ENCODE results near the gene RHPN2.
"Not testable (repeated sequence)": the region's sequence is repeated elsewhere in the genome, so short reads cannot be mapped to it uniquely, and the experiment has no call there.

The RHPN2 gene

DNA sequence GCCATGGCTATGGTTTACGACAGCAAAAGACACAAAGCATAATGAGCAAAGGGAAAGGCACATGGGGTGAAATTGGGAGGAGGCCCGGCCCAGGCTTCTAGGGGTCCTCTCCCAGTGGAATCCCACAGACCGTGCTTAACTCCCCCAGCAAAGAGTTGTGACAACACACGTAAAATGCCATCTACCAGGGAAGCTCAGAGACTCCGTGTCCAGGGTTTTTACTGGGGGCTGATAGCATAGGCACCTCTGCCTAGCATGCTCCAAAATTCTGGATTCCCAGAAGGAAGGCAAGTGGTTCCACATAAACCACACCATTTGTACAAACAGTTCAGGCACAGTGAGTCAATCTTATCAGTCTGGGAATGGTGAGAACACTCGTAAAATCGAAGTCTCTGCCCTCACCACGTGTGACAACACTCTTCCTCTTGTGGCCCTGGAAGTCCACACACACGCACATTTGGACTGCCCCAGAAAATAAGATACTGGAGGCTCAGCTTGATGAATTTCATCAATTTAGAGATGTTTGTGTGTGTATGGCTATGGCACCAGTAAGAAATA lies 34.9 kb downstream of the RHPN2 start:
- no peak for DNase-seq (ENCODE audit: low read depth in 2 of 2)

DNA sequence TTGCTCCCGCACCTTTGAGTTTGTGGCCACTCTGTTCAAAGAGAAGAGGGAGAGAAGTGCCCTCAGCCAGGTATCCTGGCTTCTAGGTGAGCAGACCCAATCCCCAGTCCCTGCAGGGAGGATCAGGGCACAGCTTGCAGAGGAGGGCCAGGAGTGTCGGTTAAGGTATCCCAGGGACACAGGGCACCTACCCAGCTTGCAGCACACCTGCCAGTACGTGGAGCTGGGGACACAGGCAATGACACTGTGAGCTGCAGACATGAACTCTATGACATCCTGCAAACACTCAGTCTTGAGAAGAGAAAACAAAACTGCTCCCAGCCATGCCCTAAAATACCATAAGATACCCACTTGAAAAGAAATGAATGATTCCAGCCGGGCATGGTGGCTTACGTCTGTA lies 38.1 kb downstream of the RHPN2 start:
- not testable (repeated sequence) for DNase-seq (ENCODE audit: low read depth in 2 of 2)

DNA sequence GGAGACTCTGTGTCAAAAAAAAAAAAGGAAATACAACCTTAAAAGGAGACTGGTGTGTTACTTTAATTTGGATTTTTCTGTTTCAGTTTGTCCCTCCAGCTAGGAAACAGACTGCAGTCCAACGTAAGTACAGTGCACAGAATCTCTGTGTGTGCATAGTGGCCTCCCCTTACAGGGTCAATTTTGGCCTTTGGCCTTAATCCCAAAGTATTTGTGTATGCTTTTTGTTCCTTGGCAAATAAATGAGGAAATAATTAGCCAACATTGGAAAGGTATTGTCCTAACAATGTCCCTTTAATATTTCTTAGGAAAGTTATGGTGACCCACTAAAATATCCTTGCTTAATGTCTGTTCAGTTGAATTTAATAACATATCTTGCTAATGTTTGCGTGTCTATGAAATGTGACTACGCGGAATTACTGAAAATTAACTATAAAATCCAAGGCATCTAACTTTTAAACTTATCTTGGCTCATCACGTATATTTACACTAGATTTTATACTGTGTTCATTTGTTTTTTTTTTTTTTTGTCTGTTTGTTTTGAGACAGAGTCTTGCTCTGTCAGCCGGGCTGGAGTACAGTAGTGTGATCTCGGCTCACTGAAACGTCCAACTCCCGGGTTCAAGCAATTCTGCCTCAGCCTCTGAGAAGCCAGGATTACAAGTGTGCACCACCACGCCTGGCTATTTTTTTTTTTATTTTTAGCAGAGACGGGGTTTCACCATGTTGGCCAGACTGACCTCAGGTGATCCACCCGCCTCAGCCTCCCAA lies 39.0 kb downstream of the RHPN2 start:
- DNase-seq (ENCODE audit: low read depth in 2 of 2) = not testable (repeated sequence)

DNA sequence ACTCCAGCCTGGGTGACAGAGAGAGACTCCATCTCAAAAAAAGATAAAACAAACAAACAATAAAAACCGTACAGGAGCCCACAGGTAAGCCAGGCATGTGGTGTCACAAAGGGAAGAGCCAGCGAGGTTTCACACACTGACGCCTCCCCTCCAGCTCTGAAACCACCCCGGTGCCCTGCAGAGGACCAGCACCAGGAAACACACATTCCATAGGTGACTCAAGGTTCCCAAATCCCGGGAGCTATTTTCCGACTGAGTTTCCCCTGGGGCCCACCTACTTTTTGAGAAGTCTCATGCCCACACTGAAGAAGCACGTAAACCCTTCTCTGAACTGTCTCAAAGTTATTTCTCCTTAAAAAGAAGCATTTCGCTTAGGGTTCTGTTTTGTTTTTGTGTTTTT lies 40.3 kb downstream of the RHPN2 start:
- DNase-seq (ENCODE audit: low read depth in 2 of 2) = no peak

DNA sequence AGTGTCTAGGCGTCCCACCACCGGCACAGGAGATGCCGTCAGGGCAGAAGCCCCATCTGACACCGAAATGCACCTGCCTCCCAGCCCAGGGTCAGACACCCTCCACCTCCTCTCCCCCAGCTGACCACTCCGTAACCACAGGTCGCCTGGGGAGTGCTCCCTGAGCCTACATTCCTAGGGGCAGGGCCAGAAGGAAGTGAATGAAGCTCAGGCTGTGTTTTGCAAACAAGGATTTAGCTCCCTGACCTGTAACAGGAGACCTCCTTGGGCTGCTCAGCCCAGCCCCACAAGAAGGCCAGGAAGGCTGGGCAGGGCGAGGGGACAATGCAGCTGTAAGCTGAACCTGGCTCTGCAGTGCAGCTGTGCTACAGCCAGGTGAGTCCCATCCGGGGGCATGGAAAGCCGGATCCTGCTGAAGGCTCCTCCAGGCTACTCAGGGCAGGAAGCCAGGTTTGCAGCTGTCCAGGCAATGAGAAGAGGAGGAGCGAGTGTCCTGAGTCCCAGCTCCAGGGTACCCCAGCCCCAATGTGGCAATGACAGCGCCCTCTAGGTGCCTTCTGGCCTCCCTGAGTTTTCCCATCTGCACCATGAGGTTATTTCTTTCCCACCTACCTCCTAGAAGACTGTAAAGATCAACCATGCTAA lies 42.1 kb downstream of the RHPN2 start:
- no peak for DNase-seq (ENCODE audit: low read depth in 2 of 2)

DNA sequence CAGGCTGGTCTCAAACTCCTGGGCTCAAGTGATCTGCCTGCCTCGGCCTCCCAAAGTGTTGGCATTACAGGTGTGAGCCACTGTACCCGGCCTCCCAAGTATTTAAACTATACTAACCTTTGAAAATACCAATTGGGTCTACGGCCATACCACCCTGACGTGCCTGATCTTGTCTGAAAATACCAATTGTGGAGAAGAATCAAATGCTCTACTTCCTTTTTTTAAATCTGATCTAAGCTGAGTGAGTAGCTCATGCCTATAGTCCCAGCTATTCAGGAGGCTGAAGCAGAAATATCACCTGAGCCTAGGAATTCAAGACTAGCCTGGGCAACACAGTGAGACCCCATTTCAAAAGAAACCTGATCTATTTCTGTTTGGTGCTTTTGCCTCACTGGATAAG lies 53.8 kb downstream of the RHPN2 start:
- not testable (repeated sequence) for DNase-seq (ENCODE audit: low read depth in 2 of 2)

DNA sequence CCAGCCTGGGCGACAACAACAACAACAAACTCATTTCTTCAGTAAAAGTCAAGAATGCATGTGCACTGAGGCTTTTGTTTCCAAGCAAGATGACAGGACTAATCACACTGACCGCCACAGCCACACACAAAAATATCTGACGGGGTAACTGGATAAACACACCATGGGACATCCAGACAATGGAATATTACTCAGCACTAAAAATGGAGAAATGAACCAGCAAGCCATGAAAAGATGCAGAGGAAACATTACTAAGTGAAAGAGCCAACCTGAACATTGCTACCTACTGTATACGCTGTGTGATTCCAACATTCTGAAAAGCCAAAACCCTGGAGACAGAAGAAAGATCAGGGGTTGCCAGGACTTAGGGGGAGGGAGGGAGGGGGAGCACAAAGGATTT lies 56.0 kb downstream of the RHPN2 start:
- DNase-seq (ENCODE audit: low read depth in 2 of 2) = no peak

DNA sequence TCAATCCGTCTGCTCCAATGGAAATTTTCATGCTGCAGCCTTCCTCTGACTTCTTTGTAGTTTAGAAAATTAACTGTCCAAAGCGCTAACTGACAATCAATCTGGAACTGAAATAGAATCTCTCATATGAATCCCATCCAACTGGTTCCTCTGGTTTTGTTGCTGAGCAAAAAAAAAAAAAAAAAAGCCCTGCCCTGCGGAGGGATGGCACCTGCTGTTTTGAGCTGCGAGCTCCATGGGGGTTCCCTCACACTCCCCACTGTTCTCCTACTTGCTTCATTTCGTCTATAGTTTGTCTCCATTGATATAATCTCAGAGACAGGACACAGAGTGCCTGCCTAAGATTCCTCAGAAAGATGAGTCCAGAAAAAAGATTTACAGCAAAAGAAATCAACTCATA lies 59.2 kb downstream of the RHPN2 start:
- DNase-seq (ENCODE audit: low read depth in 2 of 2) = no peak

DNA sequence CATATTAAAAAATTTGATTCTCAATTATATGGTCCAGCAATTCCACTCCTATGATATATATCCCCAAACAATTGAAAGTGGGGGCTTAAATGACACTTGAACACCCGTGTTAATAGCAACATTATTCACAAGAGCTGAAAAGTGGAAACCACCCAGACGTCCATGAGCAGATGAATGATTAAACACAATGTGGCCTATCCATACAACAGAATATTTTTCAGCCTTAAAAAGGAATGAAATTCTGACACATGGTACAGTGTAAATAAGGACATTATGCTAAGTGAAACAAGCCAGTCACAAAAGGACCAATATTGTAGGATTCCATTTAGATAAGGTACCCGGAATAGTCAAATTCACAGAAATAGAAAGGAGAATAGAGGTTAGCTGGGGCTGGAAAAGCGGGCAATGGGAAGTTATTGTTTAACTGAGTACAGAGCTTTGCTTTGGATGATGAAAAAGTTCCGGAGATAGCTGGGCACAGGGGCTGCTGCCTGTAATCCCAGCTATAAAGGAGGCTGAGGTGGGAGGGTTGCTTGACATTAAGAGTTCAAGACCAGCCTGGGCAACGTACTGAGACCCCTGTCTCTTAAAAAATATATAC lies 61.2 kb downstream of the RHPN2 start:
- not testable (repeated sequence) for DNase-seq (ENCODE audit: low read depth in 2 of 2)

DNA sequence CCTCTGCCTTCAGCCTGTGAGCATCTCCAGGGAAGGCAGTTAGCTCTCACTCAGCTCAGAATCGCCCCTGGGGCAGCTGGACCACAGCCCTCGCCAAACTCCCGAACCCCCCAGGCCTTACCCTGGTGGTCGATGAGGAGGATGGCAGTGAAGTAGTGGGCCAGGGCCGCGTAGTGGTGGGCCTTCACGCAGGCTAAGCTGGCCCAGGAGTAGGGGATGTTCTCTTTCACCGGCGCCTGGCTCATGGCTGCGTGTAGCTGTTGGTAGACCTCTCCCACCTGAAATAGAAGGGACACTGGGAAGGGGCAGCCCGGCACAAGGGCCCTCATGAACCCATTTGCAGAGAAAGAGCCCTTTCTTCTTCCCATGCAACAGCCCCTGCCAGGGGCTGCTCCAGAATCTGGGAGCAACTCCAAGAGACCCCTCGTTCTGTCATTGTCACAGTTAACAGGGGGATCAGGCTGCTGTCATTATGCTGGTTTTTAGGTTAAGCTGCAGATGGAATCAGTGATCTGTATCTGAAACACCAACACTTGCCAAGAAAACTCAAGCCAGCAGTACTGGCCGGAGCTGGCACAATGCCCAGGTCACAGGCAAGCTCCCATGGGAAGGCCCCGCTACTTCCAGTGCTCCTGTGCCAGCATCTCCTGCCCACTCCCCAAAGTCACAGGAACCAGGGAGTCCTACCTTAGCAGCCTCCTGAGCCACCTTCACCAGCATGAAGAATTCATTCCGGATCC lies 62.4 kb downstream of the RHPN2 start:
- not testable (repeated sequence) for DNase-seq (ENCODE audit: low read depth in 2 of 2)

DNA sequence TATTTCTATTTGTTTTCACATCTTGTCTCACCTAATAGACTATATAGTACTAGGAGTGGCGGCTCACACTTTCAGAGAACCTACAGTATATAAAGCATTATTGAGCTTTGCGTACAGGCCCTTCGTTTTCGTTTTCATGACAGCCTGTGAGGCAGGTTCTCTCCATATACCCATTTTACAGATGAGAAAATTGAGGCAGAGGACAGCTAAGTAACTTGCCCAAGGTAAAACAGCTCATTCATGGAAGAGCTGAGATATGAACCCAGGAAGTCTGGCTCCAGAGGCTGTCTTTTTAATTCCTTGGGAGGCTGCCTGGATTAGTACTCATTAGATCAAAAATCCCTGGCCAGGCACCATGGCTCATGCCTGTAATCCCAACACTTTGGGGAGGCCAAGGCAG lies 63.8 kb downstream of the RHPN2 start:
- DNase-seq (ENCODE audit: low read depth in 2 of 2) = no peak

DNA sequence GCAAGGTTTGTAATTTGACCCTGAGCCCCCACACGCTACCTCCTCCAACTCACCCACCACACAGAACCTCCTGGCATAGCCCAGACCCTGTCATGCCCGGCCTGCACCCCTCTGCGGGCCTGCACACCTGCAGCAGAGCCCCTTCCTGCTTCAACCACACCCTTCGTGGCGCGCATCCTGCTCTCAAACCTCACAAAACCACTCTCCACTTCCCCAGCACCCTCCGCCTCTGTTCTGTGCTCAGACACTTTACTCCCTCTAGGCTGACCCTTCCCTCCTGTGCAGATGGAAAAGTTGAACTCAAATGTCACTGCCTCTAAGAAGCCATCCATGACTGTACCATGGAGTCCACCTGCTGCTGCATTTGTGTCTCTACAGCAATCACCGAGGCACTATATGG lies 64.2 kb downstream of the RHPN2 start:
- no peak for DNase-seq (ENCODE audit: low read depth in 2 of 2)

DNA sequence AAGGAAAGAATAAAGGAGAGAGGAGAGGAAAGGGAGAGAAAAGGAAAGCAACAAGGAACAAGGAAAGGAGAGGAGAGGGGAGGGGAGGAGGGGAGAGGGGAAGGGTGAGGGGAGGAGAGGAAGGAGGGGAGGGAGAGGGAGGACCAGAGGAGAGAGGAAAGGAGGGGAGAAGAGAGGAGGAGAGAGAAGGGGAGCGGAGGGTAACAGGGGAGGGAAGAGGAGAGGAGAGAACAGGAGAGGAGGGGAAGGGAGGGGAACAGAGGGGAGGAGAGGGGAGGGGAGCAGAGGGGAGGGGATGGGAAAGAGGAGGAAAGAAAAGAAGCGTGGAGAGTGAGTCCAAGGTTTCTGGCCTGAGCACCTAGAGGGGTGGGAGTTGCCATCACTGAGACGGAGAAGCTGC lies 66.0 kb downstream of the RHPN2 start:
- DNase-seq (ENCODE audit: low read depth in 2 of 2) = no peak

DNA sequence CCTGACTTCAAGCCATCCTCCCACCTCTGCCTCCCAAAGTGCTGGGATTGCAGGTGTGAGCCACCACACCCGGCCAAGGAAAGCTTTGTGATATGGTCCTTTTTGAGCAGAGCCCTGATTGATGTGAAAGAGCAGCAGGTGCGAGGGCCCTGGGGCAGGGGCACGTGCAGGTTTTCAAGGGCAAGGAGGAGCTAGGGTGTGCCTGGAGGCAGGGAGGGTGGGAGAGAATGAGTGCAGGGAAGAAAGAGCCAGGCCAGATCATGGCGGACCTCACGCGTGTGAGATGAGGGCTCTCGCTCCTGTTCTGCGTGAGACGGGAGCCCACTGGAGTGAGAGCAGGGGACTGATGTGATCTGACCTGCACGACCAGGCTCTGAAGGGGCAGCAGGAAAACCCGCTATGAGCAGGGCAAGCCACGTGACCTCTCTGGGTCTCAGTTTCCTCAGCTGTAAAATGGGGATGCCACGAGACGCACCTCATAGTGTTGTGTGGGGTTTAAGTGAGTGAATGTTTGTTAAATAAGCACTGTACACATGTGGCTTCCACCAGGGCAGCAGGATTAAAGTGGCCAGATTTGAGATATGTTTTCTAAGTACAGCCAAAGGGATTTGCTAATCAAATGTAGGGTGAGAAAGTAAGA lies 66.9 kb downstream of the RHPN2 start:
- DNase-seq (ENCODE audit: low read depth in 2 of 2) = no peak

DNA sequence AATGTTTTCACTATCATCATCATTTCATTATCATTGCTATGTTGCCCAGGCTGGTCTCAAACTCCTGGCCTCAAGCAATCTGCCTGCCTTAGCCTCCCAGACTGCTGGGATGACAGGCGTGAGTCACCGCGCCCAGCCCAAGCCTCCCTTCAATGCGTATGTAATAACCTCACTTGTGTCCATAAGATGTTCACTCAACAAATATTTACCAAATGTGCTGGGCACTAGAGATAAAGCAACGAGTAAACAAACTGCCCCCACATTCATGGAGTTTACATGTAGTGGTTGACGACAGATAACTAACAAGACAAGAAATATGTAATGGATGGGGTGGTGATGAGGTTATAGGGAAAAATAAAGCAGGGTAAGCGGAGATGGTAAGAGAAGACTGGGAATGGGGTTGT lies 67.6 kb downstream of the RHPN2 start:
- DNase-seq (ENCODE audit: low read depth in 2 of 2) = not testable (repeated sequence)

DNA sequence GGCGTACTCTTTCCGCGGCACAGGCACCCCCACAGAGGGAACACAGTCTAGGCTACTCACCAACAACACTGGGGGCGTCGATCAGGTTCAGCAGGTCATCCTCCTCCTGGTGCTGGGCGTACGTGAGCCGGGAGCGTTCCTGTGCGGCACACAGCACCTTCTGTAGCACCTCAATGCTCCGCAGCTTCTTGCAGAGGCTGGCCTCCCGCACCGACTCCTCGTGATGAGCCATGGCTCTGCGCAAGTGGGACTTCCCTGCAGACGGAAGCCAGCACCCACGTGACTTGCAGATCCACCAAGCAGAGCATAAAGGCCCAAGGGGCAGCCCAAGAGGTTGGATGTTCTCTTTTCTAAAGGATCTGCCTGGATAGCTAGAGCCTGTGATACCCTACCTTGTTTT lies 68.7 kb downstream of the RHPN2 start:
- DNase-seq (ENCODE audit: low read depth in 2 of 2) = not testable (repeated sequence)

DNA sequence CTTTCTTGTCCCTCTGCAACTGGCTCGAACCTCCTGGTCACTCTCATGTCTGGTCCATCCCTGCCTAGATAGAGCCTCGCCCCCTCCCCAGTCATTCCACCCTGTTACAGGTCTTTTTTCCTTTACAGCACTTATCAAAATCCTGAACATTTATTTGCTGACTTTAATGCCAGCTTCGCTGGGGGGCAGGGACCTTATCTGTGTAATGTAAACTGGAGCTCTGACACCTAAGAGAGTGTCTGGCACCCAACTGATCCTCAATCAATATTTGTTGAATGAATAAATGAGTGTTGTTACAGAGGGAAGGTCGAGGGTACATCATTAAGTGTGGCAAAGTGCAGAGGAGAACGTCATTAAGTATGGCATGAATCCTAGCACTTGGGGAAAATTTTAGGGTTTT lies 76.0 kb downstream of the RHPN2 start:
- DNase-seq (ENCODE audit: low read depth in 2 of 2) = no peak

DNA sequence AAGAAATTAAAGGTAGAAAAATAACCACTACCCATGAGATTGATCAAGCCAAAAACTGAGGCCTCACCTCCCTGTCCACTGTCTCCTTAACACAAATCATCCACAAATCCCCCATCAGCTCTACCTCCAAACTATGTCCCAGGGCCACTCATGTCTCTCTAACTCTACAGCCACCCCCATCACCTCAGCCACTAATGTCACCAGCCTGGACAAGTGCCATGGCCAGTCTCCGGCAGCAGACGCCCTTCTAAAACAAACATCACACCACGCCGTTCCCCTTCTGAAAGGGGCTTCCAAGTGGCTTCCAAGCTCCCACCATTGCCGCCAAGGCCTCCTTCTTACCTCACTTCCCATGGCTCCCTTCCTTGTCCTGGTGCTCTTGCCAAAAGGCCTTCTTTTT lies 76.4 kb downstream of the RHPN2 start:
- DNase-seq (ENCODE audit: low read depth in 2 of 2) = not testable (repeated sequence)

DNA sequence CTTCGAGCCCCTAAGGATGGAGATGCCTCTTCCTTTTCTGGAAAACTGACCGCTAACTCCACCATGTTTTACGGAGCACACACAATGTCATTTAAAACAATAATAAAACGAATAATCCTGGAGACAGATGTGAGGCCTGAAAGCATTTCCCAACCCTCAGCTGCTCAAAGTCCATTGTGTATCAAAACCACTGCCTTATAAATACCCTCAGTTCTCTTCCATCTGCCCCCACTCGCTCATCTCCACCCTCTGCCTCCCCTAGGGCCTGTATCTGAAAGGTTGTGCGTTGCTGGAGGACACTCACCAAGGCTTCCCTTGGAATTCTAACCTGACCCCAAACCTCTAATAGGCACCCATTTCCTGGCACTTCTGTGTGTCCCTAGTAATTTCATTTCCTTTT lies 82.2 kb downstream of the RHPN2 start:
- DNase-seq (ENCODE audit: low read depth in 2 of 2) = not testable (repeated sequence)

DNA sequence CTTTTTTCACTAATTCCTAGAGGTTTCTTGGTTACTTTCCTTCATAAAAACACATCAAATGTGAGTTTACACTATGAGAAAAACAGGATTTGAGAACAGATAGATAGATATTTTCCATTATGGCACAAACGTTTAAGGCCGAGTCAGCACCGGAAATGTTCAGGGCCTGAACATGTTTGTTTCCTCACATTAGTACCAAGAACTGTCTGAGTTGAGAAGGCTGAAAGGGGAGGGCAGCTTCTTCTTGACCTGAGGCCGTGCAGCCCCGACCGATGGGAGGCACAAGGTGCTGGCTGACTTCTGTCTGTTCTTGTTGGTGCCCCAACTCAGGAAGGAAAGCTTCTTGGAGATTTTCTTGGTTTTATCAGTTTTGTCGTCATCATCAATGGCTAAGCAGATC lies 84.9 kb downstream of the RHPN2 start:
- not testable (repeated sequence) for DNase-seq (ENCODE audit: low read depth in 2 of 2)

DNA sequence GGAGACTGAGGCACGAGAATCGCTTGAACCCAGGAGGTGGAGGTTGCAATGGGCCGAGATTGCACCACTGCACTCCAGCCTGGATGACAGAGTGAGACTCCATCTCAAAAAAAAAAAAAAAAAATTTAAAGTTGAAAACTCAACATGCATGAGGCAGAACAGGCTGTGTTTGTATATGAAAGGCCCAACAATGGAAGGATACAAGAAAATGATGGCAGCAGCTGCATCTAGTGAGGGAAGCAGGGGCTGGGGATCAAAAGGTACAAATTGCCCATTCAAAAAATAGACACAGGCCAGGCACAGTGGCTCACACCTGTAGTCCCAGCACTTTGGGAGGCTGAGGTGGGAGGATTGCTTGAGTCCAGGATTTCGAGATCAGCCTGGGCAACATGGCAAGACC lies 86.9 kb downstream of the RHPN2 start:
- not testable (repeated sequence) for DNase-seq (ENCODE audit: low read depth in 2 of 2)

DNA sequence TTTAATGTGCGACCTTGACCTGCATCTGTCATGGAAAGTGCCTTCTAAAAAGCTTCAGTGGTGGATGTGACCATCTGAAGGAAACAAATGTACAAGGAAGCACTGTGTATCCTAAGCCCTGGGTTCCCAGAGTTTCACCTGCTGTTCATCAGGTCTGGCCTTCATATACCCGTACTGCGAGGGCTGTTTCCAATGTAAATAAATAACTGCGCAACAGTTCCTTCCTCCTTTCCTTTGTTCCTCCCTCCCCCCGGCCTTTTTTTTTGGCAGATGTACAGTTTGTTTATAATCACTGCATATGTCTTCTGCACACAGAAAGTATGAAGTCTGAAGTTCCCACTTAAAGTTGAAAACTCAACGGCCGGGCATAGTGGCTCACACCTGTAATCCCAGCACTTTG lies 87.4 kb downstream of the RHPN2 start:
- DNase-seq (ENCODE audit: low read depth in 2 of 2) = no peak
